A673 (cell line): ENCODE measurements around the gene ANKS1B. TPM values are rescaled to one million over a fixed set of nuclear protein-coding genes. Genes with fewer than 3 reads are reported as not detected.

ENCODE experiments used
- BruUV-seq: library from RNA; stranded (reverse); fragments of 400-500 nt; replicated peaks from 2 replicates; lab custom pipeline; 2021; lab: Mats Ljungman, UMichigan
- CTCF ChIA-PET: fragments of 300-600 bp; sonication (Branson Sonifier 250); formaldehyde crosslinking; loops from one replicate; lab custom pipeline; 2022; ENCODE audit warnings: antibody characterized with exemption; lab: Charles Lee
- POLR2A ChIA-PET: fragments of 300-600 bp; sonication (Branson Sonifier 250); formaldehyde crosslinking; loops from one replicate; lab custom pipeline; 2022; ENCODE audit warnings: antibody characterized with exemption; ENCODE audit not compliant: low non-redundant PET; lab: Charles Lee
- DNase-seq: peaks from one replicate; pipeline ENCODE4 v3.0.0-alpha.2; 2015; ENCODE audit warnings: low spot score
- H3K27ac ChIP-seq: fragments of 200-600 bp; sonication (generic); 2 replicates; pipeline ENCODE4 v1.5.1; 2016; ENCODE audit warnings: mixed run types, low read depth, mild to moderate bottlenecking, mixed read lengths, antibody characterized with exemption, low read length; ENCODE audit not compliant: poor library complexity, severe bottlenecking
- H3K27me3 ChIP-seq: fragments of 200-600 bp; sonication (generic); replicated peaks from 2 replicates; pipeline ENCODE4 v1.6.1; 2017; ENCODE audit warnings: mixed run types, low read depth, mild to moderate bottlenecking, mixed read lengths, antibody characterized with exemption, low read length; ENCODE audit not compliant: insufficient read depth, poor library complexity
- H3K36me3 ChIP-seq: fragments of 200-600 bp; sonication (generic); 2 replicates; pipeline ENCODE4 v1.6.1; 2016; ENCODE audit warnings: mixed run types, mild to moderate bottlenecking, mixed read lengths, antibody characterized with exemption, low read length; ENCODE audit not compliant: insufficient read depth, poor library complexity, severe bottlenecking
- H3K4me1 ChIP-seq: fragments of 200-600 bp; sonication (generic); 2 replicates; pipeline ENCODE4 v1.6.1; 2017; ENCODE audit warnings: mixed run types, mild to moderate bottlenecking, mixed read lengths, antibody characterized with exemption, low read length; ENCODE audit not compliant: insufficient read depth, poor library complexity, severe bottlenecking
- H3K4me3 ChIP-seq: fragments of 200-600 bp; sonication (generic); 2 replicates; pipeline ENCODE4 v1.5.1; 2016; ENCODE audit warnings: low read depth, mixed run types, mild to moderate bottlenecking, mixed read lengths, low read length; ENCODE audit not compliant: poor library complexity, severe bottlenecking
- H3K9me3 ChIP-seq: fragments of 200-600 bp; sonication (generic); 2 replicates; pipeline ENCODE4 v1.6.1; 2016; ENCODE audit warnings: mixed run types, low read depth, mild to moderate bottlenecking, mixed read lengths, antibody characterized with exemption, low read length; ENCODE audit not compliant: poor library complexity, severe bottlenecking
- CTCF ChIP-seq: fragments of 300-800, 200-600 bp; sonication (generic); conservative IDR thresholded peaks from 2 replicates; pipeline ENCODE4 v1.5.1; 2017; ENCODE audit warnings: low read depth, mild to moderate bottlenecking, antibody characterized with exemption, low read length, moderate library complexity, mixed read lengths
- EZH2 ChIP-seq: fragments of 200-600 bp; sonication (generic); IDR thresholded peaks from 2 replicates; pipeline ENCODE4 v1.6.1; 2017; ENCODE audit warnings: borderline replicate concordance, low read depth, mild to moderate bottlenecking, mixed read lengths, antibody characterized with exemption, low read length; ENCODE audit not compliant: poor library complexity, severe bottlenecking
- intact Hi-C: fragments of 100-400 bp; cut with micrococcal nuclease; formaldehyde crosslinking; loops from one replicate; pipeline ENCODE4 v1.10.0; 2022; ENCODE audit not compliant: unreplicated experiment
- total RNA-seq: library from RNA; stranded (reverse); gene quantifications from 2 replicates; pipeline ENCODE4 v1.2.3, GENCODE V29; 2021

The ANKS1B gene
- total RNA-seq, 1 experiment from 2014 or later: 0.99 TPM

- intact Hi-C loops: no loop called here
- no peak overlapping the region for H3K27ac ChIP-seq
- DNase-seq: no peak
- H3K4me3 ChIP-seq: no peak overlapping the region
- ChIA-PET CTCF (no interaction called here), POLR2A (no interaction called here)
- no peaks in the 10 kb centered on the region for H3K27me3 ChIP-seq
- BruUV-seq: no TSS peak
- TF ChIP-seq EZH2 (no peak), CTCF (no peak)
- no peaks in the 10 kb centered on the region for H3K9me3 ChIP-seq
- no peaks in the 10 kb centered on the region for H3K4me1 ChIP-seq
- H3K36me3 ChIP-seq: no peaks in the 10 kb centered on the region
Observed at GRCh38 chr12:98869886-98870503, 1114.7 kb downstream of the ANKS1B start.

DNA sequence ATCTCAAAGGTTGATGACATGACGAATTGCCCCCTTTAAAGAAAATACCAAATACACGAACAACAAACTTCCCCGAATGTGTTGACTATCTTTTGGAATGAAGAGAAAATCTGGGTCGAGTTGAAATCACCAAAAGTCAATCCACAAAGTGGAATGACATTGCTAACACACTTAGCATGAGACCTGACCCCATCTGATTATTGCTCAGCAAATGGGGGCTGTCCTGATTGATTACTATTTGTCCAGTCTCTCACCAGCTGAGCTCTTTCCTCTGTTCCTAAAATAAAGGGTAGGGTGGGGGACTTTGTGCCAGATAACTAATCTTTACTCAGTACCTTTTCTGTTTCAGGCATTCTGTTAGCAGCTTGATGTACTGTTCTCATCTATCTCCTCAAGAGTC is 1116.2 kb downstream of the ANKS1B start:
- intact Hi-C loops: no loop called here
- H3K9me3 ChIP-seq: no peaks in the 10 kb centered on the region
- no TSS peak for BruUV-seq
- H3K4me3 ChIP-seq: no peak overlapping the region
- TF ChIP-seq EZH2 (no peak), CTCF (no peak)
- DNase-seq: no peak
- no peaks in the 10 kb centered on the region for H3K27me3 ChIP-seq
- POLR2A ChIA-PET: no interaction called here
- H3K27ac ChIP-seq: no peak overlapping the region
- no peaks in the 10 kb centered on the region for H3K36me3 ChIP-seq
- H3K4me1 ChIP-seq: no peaks in the 10 kb centered on the region
- CTCF ChIA-PET: no interaction called here

DNA sequence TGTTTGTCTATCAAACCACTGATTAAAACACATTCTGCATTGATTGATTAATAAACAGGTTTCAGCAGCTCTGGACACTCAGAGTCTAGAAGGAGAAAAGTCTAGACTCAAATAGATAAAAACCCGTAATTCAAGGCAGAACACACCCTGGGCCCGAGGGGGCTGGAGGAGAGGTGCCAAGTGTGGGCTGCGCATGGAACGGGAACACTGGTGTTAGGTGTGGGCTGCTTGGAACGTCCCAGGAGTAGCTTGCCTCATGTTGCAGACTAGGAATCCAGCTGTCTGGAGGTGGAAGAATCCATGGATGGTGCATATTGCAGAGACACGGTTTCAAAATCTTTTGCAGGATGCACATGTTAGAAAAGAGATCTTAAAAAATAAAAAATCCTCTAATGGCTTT is 1116.7 kb downstream of the ANKS1B start:
- POLR2A ChIA-PET: interaction anchor here (0.7 kb wide), 1 partner anchor 26 kb away, joined by 11 read pairs; no protein-coding TSS in a partner anchor
- TF ChIP-seq EZH2: no peak
- no peak for TF ChIP-seq CTCF

More for the DNA sequence above, 1116.7 kb downstream of the ANKS1B start:
- CTCF ChIA-PET: no interaction called here
- Histone ChIP-seq H3K9me3 (no peaks in the 10 kb centered on the region), H3K27me3 (no peaks in the 10 kb centered on the region), H3K36me3 (no peaks in the 10 kb centered on the region), H3K4me3 (no peak overlapping the region), H3K4me1 (no peaks in the 10 kb centered on the region), H3K27ac (no peak overlapping the region)
- intact Hi-C loops: no loop called here
- no peak for DNase-seq
- no TSS peak for BruUV-seq
